Mesenchymal stem cell (in vitro differentiated cells and primary cell): Measurements from ENCODE around the gene BOD1L1.

Experiments
- DNase-seq: peaks from one replicate; pipeline ENCODE4 v3.0.0-alpha.2; 2013
- H2AFZ ChIP-seq: one replicate; pipeline ENCODE4 v1.6.1; 2013; ENCODE audit warnings: low read depth, mild to moderate bottlenecking, control low read depth, inconsistent platforms, low read length, moderate library complexity
- H2AK5ac ChIP-seq: 2 replicates; pipeline ENCODE4 v1.6.1; 2013; ENCODE audit warnings: low read length, moderate library complexity, mild to moderate bottlenecking, inconsistent platforms; ENCODE audit not compliant: severe bottlenecking
- H2BK120ac ChIP-seq: one replicate; pipeline ENCODE4 v1.6.1; 2013; ENCODE audit warnings: low read depth, mild to moderate bottlenecking, inconsistent platforms, low read length, moderate library complexity
- H2BK12ac ChIP-seq, 2 experiments: one replicate each; pipeline ENCODE4 v1.6.1; 2013; ENCODE audit warnings: inconsistent platforms in 2 of 2, low read length in 2 of 2, mild to moderate bottlenecking in 2 of 2, moderate library complexity in 2 of 2, control low read depth in 1 of 2
- H2BK15ac ChIP-seq: one replicate; pipeline ENCODE4 v1.6.1; 2013; ENCODE audit warnings: mild to moderate bottlenecking, low read depth, inconsistent platforms; ENCODE audit not compliant: poor library complexity, severe bottlenecking
- H2BK5ac ChIP-seq: 2 replicates; pipeline ENCODE4 v1.6.1; 2013; ENCODE audit warnings: low read depth, mild to moderate bottlenecking, low read length, control low read depth, inconsistent platforms; ENCODE audit not compliant: poor library complexity, severe bottlenecking
- H3K14ac ChIP-seq, 2 experiments: one replicate each; pipeline ENCODE4 v1.6.1; 2013; ENCODE audit warnings: inconsistent platforms in 2 of 2, low read length in 2 of 2, control low read depth in 1 of 2, mild to moderate bottlenecking in 1 of 2, moderate library complexity in 1 of 2
- H3K18ac ChIP-seq, 2 experiments: one replicate each; pipeline ENCODE4 v1.6.1; 2013; ENCODE audit warnings: inconsistent platforms in 2 of 2, low read length in 2 of 2, control low read depth in 1 of 2, low read depth in 1 of 2, mild to moderate bottlenecking in 1 of 2
- H3K23ac ChIP-seq, 2 experiments: one replicate each; pipeline ENCODE4 v1.6.1; 2013; ENCODE audit warnings: inconsistent platforms in 2 of 2, low read length in 2 of 2, mild to moderate bottlenecking in 2 of 2, moderate library complexity in 2 of 2, control low read depth in 1 of 2
- H3K27ac ChIP-seq: 2 replicates; pipeline ENCODE4 v1.5.1; 2013; ENCODE audit warnings: mild to moderate bottlenecking, moderate library complexity, low read length, control low read depth, inconsistent platforms; ENCODE audit not compliant: poor library complexity, severe bottlenecking
- H3K27me3 ChIP-seq, 2 experiments: 2 replicates each; pipeline versions ENCODE4 v1.6.1 to v1.7.0; 2013; ENCODE audit warnings: low read length in 2 of 2, mild to moderate bottlenecking in 2 of 2, moderate library complexity in 2 of 2, control low read depth in 1 of 2, inconsistent platforms in 1 of 2; ENCODE audit not compliant: control insufficient read depth in 1 of 2, insufficient read depth in 1 of 2
- H3K36me3 ChIP-seq, 2 experiments: 2 replicates each; pipeline versions ENCODE4 v1.6.1 to v1.7.0; 2013; ENCODE audit warnings: low read length in 2 of 2, control low read depth in 1 of 2, inconsistent platforms in 1 of 2, low read depth in 1 of 2, mild to moderate bottlenecking in 1 of 2; ENCODE audit not compliant: insufficient read depth in 2 of 2, control insufficient read depth in 1 of 2
- H3K4ac ChIP-seq, 2 experiments: one replicate each; pipeline ENCODE4 v1.6.1; 2013; ENCODE audit warnings: inconsistent platforms in 2 of 2, low read length in 2 of 2, mild to moderate bottlenecking in 2 of 2, moderate library complexity in 2 of 2, control low read depth in 1 of 2, low read depth in 1 of 2
- H3K4me1 ChIP-seq: 2 replicates; pipeline ENCODE4 v1.6.1; 2013; ENCODE audit warnings: low read depth, low read length, control low read depth; ENCODE audit not compliant: control insufficient read depth, insufficient read depth
- H3K4me2 ChIP-seq: 2 replicates; pipeline ENCODE4 v1.6.1; 2013; ENCODE audit warnings: low read length, mild to moderate bottlenecking, inconsistent platforms; ENCODE audit not compliant: poor library complexity, severe bottlenecking
- H3K4me3 ChIP-seq, 2 experiments: 2 replicates each; pipeline versions ENCODE4 v1.5.1 to v1.7.0; 2013; ENCODE audit warnings: low read length in 2 of 2, mild to moderate bottlenecking in 2 of 2, control low read depth in 1 of 2, low read depth in 1 of 2; ENCODE audit not compliant: insufficient read depth in 1 of 2
- H3K79me1 ChIP-seq: replicated peaks from 2 replicates; pipeline ENCODE4 v1.6.1; 2013; ENCODE audit warnings: mild to moderate bottlenecking, control low read depth, low read length, inconsistent platforms; ENCODE audit not compliant: poor library complexity, severe bottlenecking
- H3K9ac ChIP-seq: 2 replicates; pipeline ENCODE4 v1.7.0; 2013; ENCODE audit warnings: mild to moderate bottlenecking, low read length, moderate library complexity
- H3K9me3 ChIP-seq: 2 replicates; pipeline ENCODE4 v1.7.0; 2013; ENCODE audit warnings: mild to moderate bottlenecking, low read length; ENCODE audit not compliant: control insufficient read depth
- H4K8ac ChIP-seq: one replicate; pipeline ENCODE4 v1.6.1; 2013; ENCODE audit warnings: inconsistent platforms, mild to moderate bottlenecking, low read length, moderate library complexity
- H4K91ac ChIP-seq: one replicate; pipeline ENCODE4 v1.6.1; 2013; ENCODE audit warnings: mild to moderate bottlenecking, low read length, inconsistent platforms
- WGBS: methylation state at CpG from one replicate; pipeline ENCODE4 v1.1.7; 2013; ENCODE audit warnings: mixed read lengths; 5-methylcytosine and 5-hydroxymethylcytosine counted together

BOD1L1 gene

GRCh38 chr4:13665701-13666660 is 38.5 kb upstream of the BOD1L1 start:
- H4K8ac ChIP-seq: no peak overlapping the region
- no peak for DNase-seq
- H2BK5ac ChIP-seq: no peak overlapping the region
- no peaks in the 10 kb centered on the region for H3K36me3 ChIP-seq
- H3K23ac ChIP-seq: no peak overlapping the region
- no peak overlapping the region for H3K9ac ChIP-seq
- no peak overlapping the region for H3K14ac ChIP-seq
- no peak overlapping the region for H3K27ac ChIP-seq
- H3K79me1 ChIP-seq: no peaks in the 10 kb centered on the region
- no peak overlapping the region for H2BK120ac ChIP-seq
- no peak overlapping the region for H2AFZ ChIP-seq
- H2AK5ac ChIP-seq: no peak overlapping the region
- H2BK12ac ChIP-seq: no peak overlapping the region
- H4K91ac ChIP-seq: no peak overlapping the region
- H3K18ac ChIP-seq: no peak overlapping the region
- no peak overlapping the region for H2BK15ac ChIP-seq
- no peak overlapping the region for H3K4me3 ChIP-seq
- 56% methylated on average over 5 of the region's 5 CpGs for WGBS
- H3K4me2 ChIP-seq: peak overlapping the region; percentile 34
- H3K4ac ChIP-seq: no peak overlapping the region
- no peaks in the 10 kb centered on the region for H3K27me3 ChIP-seq
- H3K9me3 ChIP-seq: peaks cover 3% of the 10 kb centered on the region
- no peaks in the 10 kb centered on the region for H3K4me1 ChIP-seq

- Histone ChIP-seq H2BK12ac (no peak overlapping the region), H3K4me2 (no peak overlapping the region), H3K79me1 (no peaks in the 10 kb centered on the region), H3K27ac (no peak overlapping the region), H2AK5ac (no peak overlapping the region), H4K91ac (no peak overlapping the region), H2BK5ac (no peak overlapping the region), H3K27me3 (no peaks in the 10 kb centered on the region), H3K23ac (no peak overlapping the region), H3K9ac (no peak overlapping the region), H3K4ac (no peak overlapping the region), H3K14ac (no peak overlapping the region), H3K4me1 (peaks cover 6% of the 10 kb centered on the region), H2BK15ac (no peak overlapping the region), H3K36me3 (no peaks in the 10 kb centered on the region), H2AFZ (no peak overlapping the region), H2BK120ac (no peak overlapping the region), H4K8ac (no peak overlapping the region), H3K18ac (no peak overlapping the region), H3K4me3 (no peak overlapping the region), H3K9me3 (no peaks in the 10 kb centered on the region)
- DNase-seq: no peak
- WGBS: 95% methylated on average over 4 of the region's 6 CpGs
These were observed 32.0 kb upstream of the BOD1L1 start for GRCh38 chr4:13659341-13660070.

- Histone ChIP-seq H3K18ac (no peak overlapping the region), H3K79me1 (no peaks in the 10 kb centered on the region), H2BK120ac (no peak overlapping the region), H3K4me3 (peak overlapping the region in 1 of 2 experiments; percentile 69), H2BK12ac (no peak overlapping the region), H2BK5ac (no peak overlapping the region), H4K91ac (no peak overlapping the region), H2AFZ (no peak overlapping the region), H3K4ac (no peak overlapping the region), H3K36me3 (no peaks in the 10 kb centered on the region), H2BK15ac (no peak overlapping the region), H3K23ac (no peak overlapping the region), H3K27ac (peak overlapping the region; percentile 67), H4K8ac (peak overlapping the region; percentile 55), H2AK5ac (peak overlapping the region; percentile 5), H3K27me3 (no peaks in the 10 kb centered on the region), H3K4me1 (peaks cover 9% of the 10 kb centered on the region), H3K9ac (peak overlapping the region; percentile 92), H3K9me3 (no peaks in the 10 kb centered on the region), H3K14ac (no peak overlapping the region), H3K4me2 (peak overlapping the region; percentile 46)
- 14% methylated on average over 9 of the region's 13 CpGs for WGBS
- DNase-seq: peak; percentile 70
These were observed 29.3 kb upstream of the BOD1L1 start for GRCh38 chr4:13656569-13657405.
